ENCODE data around the gene CHKA. TPM values are rescaled to one million over a fixed set of nuclear protein-coding genes. Genes with fewer than 3 reads are reported as not detected.

CHKA gene
- total RNA-seq, 1 experiment from 2014 or later, result 63.0 TPM

DNA sequence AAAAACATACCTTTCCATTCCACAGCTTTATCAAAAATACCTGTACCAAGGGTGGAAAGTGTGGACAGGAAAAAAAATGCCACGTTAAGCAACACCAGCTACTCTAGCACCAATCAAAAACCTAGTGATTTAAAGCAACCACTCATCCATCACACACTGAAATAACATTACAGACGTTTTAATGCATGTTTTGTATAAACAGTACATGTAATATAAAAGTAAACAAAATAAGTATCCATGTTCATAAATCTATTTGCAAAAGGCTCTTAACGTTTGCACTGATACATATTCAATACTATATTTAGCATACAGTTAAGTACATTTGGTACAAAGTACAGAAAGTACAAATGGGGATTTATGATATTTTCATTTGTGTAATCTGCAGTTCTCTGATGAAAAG is 38.7 kb downstream of the CHKA start:
- Histone ChIP-seq H3K79me1 (ENCODE audit: insufficient read depth, low read depth, low read length, poor library complexity, severe bottlenecking) (peaks cover 7% of the 10 kb centered on the region), H3K4me2 (ENCODE audit: insufficient read depth, insufficient read length, low read length) (no peak overlapping the region), H4K5ac (ENCODE audit: insufficient read length, low read depth, low read length) (no peak overlapping the region), H4K91ac (ENCODE audit: insufficient read length, low read depth, low read length) (no peak overlapping the region), H3K56ac (ENCODE audit: insufficient read length, low read depth, low read length) (no peak overlapping the region), H3K79me2 (ENCODE audit: insufficient read depth, low read length) (peaks cover 7% of the 10 kb centered on the region), H2BK5ac (ENCODE audit: insufficient read length, low read length) (no peak overlapping the region), H3K14ac (ENCODE audit: insufficient read depth, low read length) (no peak overlapping the region), H3T11ph (ENCODE audit: low read length) (no peak overlapping the region), H3K23ac (ENCODE audit: insufficient read length, low read depth, low read length) (no peak overlapping the region), H3K23me2 (ENCODE audit: insufficient read length, low read depth, low read length, poor library complexity, severe bottlenecking) (no peaks in the 10 kb centered on the region), H4K20me1 (ENCODE audit: control insufficient read depth, insufficient read depth, insufficient read length) (no peaks in the 10 kb centered on the region), H3K18ac (ENCODE audit: insufficient read length, low read depth, low read length) (no peak overlapping the region), H2BK20ac (ENCODE audit: low read depth, low read length, poor library complexity, severe bottlenecking) (no peak overlapping the region), H3K9me3 (ENCODE audit: control insufficient read depth, low read depth, low read length) (no peaks in the 10 kb centered on the region), H2AFZ (ENCODE audit: low read length) (no peak overlapping the region), H3K27ac (ENCODE audit: insufficient read length, low read depth, low read length) (no peak overlapping the region), H2BK12ac (ENCODE audit: insufficient read length, low read depth, low read length) (no peak overlapping the region), H2BK120ac (ENCODE audit: low read depth, low read length, poor library complexity, severe bottlenecking) (no peak overlapping the region), H3K27me3 (ENCODE audit: insufficient read depth, low read length) (no peaks in the 10 kb centered on the region), H3K4ac (ENCODE audit: low read depth, low read length) (no peak overlapping the region), H3K9ac (ENCODE audit: extremely low read depth, insufficient read length, low read length) (no peak overlapping the region), H2BK15ac (ENCODE audit: low read depth, low read length) (no peak overlapping the region), H4K8ac (replicated peaks; ENCODE audit: insufficient read length, low read depth, low read length) (no peak overlapping the region), H3K4me1 (ENCODE audit: insufficient read depth, low read length) (no peaks in the 10 kb centered on the region), H2AK5ac (ENCODE audit: insufficient read length, low read length) (no peak overlapping the region)
- no peaks in the 10 kb centered on the region for H3K4me1 Mint-ChIP-seq
- WGBS (ENCODE audit: extremely low coverage, insufficient read length, low lambda C conversion rate), result no CpG with 5 or more reads among the region's 3 CpGs
- no peaks in the 10 kb centered on the region for H3K9me3 Mint-ChIP-seq
- H3K4me3 Mint-ChIP-seq, result no peak overlapping the region
- peak overlapping the region in 2 of 3 experiments; percentile 8 to 28; a peak in 1 of 7 replicates for H3K27ac Mint-ChIP-seq
- TF ChIP-seq, protein P1, sequence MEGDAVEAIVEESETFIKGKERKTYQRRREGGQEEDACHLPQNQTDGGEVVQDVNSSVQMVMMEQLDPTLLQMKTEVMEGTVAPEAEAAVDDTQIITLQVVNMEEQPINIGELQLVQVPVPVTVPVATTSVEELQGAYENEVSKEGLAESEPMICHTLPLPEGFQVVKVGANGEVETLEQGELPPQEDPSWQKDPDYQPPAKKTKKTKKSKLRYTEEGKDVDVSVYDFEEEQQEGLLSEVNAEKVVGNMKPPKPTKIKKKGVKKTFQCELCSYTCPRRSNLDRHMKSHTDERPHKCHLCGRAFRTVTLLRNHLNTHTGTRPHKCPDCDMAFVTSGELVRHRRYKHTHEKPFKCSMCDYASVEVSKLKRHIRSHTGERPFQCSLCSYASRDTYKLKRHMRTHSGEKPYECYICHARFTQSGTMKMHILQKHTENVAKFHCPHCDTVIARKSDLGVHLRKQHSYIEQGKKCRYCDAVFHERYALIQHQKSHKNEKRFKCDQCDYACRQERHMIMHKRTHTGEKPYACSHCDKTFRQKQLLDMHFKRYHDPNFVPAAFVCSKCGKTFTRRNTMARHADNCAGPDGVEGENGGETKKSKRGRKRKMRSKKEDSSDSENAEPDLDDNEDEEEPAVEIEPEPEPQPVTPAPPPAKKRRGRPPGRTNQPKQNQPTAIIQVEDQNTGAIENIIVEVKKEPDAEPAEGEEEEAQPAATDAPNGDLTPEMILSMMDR (conservative IDR thresholded peaks at IDR 0.05), result no peak
- DNase-seq, result no peak
- H3K36me3 Mint-ChIP-seq (ENCODE audit: insufficient read depth in 1 of 3, low read depth in 3 of 3), result peaks cover 17 to 36% (median 34%) of the 10 kb centered on the region in 3 experiments
- H3K27me3 Mint-ChIP-seq (ENCODE audit: low read depth), result no peaks in the 10 kb centered on the region

Measured in H9 (cell line).